Measurements from ENCODE around the gene COL2A1.

GRCh38 chr12:48030173-48030650, 25.9 kb upstream of the COL2A1 start:
- TF ChIP-seq EP300 (IDR thresholded peaks at IDR 0.05) (no peak), POLR2AphosphoS5 (IDR thresholded peaks at IDR 0.05) (no peak), POLR2A (IDR thresholded peaks at IDR 0.05) (no peak)
- TF ChIP-seq, protein P1, sequence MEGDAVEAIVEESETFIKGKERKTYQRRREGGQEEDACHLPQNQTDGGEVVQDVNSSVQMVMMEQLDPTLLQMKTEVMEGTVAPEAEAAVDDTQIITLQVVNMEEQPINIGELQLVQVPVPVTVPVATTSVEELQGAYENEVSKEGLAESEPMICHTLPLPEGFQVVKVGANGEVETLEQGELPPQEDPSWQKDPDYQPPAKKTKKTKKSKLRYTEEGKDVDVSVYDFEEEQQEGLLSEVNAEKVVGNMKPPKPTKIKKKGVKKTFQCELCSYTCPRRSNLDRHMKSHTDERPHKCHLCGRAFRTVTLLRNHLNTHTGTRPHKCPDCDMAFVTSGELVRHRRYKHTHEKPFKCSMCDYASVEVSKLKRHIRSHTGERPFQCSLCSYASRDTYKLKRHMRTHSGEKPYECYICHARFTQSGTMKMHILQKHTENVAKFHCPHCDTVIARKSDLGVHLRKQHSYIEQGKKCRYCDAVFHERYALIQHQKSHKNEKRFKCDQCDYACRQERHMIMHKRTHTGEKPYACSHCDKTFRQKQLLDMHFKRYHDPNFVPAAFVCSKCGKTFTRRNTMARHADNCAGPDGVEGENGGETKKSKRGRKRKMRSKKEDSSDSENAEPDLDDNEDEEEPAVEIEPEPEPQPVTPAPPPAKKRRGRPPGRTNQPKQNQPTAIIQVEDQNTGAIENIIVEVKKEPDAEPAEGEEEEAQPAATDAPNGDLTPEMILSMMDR (IDR thresholded peaks at IDR 0.05) = no peak
